Esophagus mucosa (tissue), 1 donor: ENCODE results near the gene ZNF839. TPM values are rescaled to one million over a fixed set of nuclear protein-coding genes. Genes with fewer than 3 reads are reported as not detected.
A peak's percentile ranks its signal among the peaks of the same experiment; 100 is the strongest.
"Not testable (repeated sequence)": the region's sequence is repeated elsewhere in the genome, so short reads cannot be mapped to it uniquely, and the experiment has no call there.

Source experiments
- ATAC-seq: fragments of 200-7000 bp; cut with Tn5 transposase; one replicate; pipeline ENCODE4 v1.9.1; 2020
- total RNA-seq: library from RNA; stranded (reverse); gene quantifications from one replicate; pipeline ENCODE4 v1.2.4, GENCODE V29; 2023
- donor health status: DM: yes; HTN: yes; CAD: no.

The ZNF839 gene
- 6.1 TPM for total RNA-seq

DNA sequence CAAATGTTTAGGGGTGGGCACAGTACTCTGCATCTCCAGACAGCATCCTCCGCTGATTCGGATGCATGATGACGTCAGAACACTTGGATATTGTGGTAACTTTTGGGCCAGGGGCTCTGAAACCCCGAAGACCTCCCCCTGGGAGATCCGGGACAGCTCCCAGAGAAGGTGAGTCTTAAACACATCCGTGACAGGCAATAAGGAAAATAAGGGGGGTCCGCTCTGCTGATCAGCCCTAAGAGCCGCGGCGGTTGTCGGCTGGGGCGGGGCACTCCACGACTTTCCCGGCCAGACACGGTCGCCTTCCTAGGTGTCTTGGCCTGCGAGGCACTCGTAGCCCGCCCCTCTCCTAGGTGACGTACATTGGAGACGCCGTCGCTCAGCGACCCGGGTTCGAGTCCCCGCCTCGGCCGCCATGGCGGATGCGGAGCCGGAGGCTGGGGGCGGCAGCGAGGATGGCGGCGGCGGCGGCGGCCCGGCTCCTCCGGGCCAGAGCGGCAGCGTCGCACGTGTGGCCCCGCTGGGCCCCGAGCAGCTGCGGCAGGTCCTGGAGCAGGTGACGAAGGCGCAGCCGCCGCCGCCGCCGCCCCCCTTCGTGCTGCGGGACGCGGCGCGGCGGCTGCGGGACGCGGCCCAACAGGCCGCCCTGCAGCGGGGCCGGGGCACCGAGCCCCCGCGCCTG lies at the start of gene ZNF839:
Gene ZNF839 (plus strand): TSS at position 396 of the 682 bp plus-strand sequence. CDS start 20 bp downstream, at position 416.
- ATAC-seq: peak; percentile 74

DNA sequence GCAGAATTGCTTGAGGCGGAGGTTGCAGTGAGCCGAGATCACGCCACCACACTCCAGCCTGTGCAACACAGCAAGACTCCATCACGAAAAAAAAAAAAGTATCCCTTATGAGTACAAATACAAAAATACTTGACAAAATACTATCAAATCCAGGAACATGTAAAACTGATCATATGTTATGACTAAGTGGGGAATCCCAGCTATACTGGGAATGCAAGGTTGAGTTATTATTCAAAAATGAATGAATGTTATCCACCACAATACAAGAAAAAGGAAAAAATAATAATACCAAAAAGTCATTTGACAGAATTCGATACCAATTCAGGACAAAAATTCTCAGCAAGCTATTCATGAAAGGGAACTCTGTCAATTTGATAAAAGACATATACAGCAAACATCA lies 47.2 kb upstream of the ZNF839 start:
- ATAC-seq: no peak

DNA sequence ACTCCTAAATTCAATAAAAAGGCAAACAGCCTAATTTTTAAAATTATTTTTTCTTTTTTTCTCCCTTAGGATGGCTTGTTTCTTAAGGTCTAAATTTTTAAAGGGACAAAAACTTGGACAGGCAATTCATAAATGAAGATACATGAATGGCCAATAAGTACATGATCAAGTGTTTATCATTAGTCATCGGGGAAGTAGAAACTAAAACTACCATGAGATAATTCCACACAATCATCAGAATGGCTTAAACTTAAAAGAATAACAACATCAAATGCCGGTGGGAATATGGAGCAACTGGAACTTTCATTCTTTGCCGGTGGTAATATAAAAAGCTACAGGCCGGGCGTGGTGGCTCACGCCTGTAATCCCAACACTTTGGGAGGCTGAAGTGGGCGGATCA lies 43.7 kb upstream of the ZNF839 start:
- ATAC-seq: no peak

DNA sequence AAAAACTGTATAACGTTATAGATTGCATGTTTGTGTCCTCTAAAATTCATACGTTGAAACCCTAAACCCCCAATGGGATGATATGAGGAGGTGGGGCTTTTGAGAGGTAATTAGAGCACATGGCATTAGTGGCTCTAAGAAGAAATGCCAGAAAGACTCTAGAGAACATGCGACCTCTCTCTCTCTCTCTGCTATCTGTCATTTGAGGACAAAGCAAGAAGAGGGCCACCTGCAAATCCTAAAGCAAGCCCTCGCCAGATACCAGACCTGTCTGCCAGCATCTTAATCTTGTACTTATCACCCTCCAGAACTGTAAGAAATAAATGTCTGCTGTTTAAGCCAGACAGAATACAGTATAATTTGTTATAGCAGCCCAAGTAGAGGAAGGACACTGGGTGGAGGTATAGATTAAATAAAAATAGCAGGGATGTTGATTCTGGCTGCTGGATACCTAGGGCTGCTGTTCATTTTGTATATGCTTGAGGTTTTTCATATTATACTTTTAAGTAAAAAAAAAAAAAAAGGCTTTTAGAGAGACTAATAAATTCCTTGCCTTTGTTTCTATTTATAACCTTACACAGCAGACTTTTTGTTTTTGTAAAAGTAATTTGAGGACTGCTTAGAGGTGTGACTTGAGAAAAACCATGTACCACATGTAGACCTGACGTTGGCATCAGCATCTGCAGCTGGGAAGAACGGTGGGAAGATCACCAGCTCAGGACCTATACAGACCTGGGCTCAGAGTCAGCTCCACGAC lies 41.5 kb upstream of the ZNF839 start:
- no peak for ATAC-seq

DNA sequence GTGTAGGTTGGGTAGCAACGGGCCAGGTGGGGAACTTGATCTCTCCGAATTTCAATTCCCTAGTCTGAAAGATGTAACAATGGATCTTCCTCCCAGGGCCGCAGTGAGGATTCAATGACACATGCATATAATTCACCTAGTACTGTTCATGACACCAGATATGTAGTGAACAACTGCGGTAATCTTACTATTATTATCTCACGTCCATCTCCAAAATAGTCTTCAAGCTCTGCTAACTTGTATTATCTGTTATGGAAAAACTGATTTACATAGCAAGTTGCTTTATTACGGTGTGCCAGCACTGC lies 41.0 kb upstream of the ZNF839 start:
- ATAC-seq: no peak

DNA sequence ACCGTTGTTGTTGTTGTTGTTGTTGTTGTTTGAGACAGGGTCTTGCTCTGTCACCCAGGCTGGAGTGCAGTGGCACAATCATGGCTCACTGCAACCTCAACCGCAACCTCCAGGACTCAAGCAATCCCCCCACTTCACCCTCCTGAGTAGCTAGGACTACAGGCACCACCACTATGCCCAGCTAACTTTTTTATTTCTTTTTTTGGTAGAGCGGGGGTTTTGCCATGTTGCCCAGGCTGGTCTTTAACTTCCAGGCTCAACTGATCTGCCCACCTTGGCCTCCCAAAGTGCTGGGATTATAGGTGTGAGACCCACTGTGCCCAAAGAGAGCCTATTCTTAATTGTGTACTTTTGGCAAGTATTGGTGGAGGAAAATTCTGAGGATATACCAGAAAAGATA lies 40.3 kb upstream of the ZNF839 start:
- peak; percentile 3 for ATAC-seq

DNA sequence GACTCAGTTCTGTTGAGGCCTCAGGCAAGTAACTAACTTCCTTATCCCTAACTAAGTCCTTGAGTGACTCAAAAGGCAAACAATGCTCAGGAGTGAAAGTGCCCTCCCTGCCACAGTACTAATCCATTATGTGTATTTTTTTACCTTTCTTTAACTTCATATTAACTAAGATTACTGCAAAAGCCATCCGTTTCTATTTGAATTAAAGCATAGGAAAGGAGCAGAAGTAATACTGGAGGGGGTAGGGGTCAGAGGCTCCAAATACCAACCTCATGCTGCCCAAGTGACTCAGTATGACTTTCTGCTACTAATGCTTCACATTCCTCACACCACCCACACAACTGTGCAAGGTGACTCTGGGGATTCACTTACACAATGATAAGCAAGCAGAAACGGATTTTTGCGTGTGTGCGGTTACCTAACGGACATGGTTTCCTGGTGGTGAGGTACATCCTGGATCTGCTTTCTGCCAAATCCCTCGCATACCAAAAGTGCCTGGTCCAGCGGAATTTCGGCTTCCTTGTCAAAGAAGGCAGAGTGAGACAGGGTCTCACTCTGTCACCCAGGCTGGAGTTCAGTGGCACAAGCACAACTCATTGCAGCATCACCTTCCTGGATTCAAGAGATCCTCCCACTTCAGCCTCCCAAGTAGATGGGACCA lies 39.7 kb upstream of the ZNF839 start:
- peak; percentile 90 for ATAC-seq

DNA sequence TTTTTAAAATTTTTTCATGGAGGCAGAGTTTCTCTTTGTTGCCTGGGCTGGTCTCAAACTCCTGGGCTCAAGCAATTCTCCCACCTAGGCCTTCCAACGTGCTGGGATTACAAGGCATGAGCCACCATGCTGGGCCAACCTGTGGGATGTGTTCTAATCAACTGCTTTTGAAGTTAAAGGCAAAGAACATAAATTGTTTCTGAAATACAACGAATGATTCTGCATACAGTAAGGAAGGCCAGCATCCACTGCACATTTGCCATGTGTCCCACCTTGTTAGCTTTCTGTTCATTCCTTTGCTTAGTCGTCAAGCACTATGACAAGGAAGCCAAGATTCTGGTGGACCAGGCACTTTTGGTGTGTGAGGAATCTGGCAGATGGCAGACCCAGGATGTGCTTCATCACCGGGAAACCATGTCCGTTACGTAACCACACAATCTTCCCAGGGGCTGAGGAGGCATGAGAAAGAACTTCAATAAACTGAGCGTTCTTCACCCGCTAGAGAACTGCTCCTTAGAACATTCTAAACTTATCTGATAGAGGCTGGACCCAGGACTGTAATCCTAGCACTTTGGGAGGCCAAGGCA lies 39.1 kb upstream of the ZNF839 start:
- ATAC-seq: no peak

DNA sequence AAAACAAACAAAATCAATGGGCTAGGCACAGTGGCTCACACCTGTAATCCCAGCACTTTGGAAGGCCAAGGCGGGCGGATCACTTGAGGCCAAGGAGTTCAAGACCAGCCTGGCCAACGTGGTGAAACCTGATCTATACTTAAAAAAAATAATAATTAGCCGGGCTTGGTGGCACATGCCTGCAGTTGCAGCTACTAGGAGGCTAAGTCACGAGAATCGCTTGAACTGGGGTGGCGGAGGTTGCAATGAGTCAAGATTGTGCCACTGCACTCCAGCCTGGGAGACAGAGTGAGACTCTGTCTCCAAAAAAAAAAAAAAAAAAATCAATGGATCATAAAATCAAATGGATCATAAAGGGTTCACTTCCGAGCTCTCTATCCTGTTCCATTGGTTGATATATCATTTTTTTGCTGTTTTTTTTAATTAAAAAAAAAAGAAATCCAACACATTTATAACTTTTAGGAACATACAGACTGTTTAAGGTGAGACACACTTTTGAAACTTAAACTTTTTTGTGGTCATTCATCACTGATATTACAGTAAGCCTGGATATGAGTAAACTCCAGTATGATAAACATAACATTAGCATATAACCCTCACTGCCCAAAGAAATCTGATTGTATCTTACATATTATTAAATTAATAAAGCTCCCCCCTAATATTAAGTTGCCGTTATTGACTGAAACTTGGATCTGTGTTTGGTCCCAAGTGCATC lies 36.6 kb upstream of the ZNF839 start:
- no peak for ATAC-seq

DNA sequence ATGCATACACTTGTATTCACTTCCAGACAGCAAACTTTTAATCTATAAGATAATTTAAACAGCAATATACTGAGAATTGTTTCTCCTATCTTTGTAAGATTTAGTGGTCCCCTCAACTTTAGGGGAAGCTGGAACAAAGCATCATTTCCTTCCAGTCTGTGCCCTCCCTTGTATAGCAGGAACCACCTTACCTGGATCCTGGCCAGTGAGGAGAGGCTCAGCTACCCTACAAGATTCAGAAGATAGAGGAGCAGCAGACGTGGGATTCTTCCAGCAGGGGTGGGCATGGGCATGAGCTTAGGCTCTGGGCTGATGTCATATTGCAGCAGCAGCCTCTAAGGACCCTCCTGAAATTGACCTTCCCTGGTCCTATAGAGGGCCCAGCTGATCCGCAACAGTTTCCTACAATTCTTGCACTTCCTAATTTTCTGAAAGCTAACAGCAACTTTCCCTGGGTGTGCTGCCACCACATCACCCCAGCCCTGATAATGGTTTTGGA lies 35.9 kb upstream of the ZNF839 start:
- ATAC-seq: no peak

DNA sequence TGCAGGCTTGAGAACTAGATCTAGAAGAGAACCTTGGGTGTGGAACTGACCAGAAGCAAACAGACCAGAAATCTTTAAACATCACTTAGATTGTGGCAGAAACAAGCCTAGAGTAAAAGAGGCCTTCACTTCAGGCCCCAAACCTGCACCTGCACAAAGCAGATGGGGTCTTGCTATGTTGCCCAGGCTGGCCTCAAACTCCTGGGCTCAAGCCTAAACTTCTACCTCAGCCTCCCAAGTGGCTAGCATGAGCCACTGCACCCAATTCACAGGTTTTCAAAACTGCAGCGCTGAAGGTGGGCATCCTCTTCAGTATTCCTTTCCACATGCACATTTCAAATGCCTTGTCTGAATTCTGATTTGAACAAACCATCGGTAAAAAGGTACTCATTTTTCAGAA lies 34.4 kb upstream of the ZNF839 start:
- ATAC-seq: no peak

DNA sequence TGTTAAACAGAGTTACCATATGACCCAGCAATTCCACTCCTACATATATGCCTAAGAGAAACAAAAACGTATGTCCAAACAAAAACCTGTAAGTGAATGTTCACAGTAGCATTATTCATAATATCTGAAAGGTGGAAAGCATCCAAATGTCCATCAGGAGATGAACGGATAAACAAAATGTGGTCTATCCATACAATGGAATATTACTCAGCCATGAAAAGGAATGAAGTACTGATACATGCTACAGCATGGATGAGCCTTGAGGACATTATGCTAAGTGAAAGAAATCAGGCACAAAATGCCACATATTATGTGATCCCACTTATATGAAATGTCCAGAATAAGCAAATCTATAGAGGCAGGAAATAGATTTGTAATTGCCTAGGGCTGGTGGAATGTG lies 31.4 kb upstream of the ZNF839 start:
- no peak for ATAC-seq

DNA sequence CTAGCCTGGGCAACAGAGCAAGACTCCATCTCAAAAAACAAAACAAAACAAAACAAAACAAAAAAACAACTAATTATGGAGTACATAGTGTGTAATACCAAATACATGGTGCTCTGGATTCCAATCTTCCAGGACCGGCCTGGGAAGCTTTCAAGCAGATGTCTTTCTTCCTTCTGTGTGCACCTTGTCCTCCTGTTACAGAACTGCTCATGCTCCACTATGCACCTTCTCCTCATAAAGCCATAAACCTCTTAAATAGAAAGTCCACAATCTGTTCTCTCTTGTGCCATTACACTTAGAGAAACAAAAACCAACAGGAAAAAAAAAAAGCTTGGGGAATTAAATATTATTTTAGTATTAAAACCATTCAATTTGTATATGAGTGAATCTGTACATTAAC lies 27.1 kb upstream of the ZNF839 start:
- no peak for ATAC-seq

DNA sequence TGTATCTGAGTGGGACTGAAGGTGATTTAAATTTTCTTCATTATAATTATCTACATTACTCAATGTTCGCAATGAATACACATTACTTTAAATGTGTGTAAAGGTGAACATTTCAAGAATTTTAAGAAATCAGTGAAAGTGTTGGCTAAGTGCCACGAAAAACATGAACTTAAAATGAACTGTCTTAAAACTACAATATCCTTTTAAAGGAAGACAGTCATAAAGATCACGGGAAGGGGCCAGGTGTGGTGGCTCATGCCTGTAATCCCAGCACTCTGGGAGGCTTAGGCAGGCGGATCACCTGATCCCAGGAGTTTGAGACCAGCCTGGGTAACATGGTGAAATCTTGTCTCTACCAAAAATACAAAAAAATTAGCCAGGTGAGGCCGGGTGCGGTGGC lies 25.8 kb upstream of the ZNF839 start:
- no peak for ATAC-seq

DNA sequence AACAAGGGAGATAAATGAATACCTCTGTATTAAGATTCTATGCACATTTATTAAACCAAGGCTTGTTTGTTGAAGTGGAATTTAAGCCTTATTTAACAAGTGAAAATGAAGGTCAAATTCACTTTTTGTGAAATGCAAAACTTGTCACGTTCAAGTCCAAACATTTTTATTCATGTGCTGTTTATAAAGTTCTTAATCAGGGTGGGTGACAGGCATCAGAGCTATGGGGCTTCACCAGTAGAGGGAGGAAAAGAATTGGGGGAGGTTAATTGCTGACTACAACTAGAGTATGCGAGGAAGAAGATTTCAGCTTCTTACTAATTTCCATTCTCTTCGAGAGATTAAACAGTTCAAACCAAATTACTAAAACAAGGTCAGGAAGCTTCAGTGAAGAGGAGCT lies 24.3 kb upstream of the ZNF839 start:
- no peak for ATAC-seq

DNA sequence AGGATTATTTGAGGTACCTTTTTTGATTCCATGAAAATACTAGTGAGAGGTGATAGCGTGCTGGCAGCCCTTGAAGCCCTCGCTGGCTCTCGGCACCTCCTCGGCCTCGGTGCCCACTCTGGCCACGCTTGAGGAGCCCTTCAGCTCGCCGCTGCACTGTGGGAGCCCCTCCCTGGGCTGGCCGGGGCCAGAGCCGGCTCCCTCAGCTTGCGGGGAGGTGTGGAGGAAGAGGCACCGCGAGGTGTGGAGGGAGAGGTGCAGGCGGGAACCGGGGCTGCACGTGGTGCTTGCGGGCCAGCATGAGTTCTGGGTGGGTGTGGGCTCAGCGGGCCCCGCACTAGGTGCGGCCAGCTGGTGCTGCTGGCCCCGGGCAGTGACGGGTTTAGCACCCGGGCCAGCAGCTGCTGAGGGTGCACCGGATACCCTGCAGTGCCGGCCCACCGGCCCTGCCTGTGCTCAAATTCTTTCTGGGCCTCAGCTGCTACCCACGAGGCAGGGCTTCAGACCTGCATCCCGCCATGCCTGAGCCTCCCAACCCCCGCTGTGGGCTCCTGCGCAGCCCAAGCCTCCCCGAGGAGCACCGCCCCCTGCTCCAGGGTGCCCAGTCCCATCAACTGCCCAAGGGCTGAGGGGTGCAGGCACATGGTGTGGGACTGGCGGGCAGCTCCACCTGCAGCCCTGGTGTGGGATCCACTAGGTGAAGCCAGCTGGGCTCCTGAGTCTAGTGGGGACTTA lies 21.9 kb upstream of the ZNF839 start:
- no peak for ATAC-seq

DNA sequence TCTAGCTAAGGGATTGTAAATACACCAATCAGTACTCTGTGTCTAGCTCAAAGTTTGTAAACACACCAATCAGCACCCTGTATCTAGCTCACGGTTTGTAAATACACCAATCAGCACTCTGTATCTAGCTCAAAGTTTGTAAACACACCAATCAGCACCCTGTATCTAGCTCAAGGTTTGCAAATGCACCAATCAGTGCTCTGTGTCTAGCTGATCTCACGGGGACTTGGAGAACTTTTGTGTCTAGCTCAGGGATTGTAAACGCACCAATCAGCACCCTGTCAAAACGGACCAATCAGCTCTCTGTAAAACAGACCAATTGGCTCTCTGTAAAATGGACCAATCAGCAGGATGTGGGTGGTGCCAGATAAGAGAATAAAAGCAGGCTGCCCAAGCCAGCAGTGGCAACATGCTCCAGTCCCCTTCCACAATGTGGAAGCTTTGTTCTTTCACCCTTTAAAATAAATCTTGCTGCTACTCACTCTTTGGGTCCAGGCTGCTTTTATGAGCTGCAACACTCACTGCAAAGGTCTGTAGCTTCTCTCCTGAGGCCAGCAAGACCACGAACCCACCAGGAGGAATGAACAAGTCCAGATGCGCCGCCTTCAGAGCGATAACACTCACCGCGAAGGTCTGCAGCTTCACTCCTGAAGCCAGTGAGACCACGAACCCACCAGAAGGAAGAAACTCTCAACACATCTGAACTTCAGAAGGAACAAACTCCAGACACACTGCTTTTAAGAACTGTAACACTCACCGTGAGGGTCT lies 21.1 kb upstream of the ZNF839 start:
- ATAC-seq: not testable (repeated sequence)

DNA sequence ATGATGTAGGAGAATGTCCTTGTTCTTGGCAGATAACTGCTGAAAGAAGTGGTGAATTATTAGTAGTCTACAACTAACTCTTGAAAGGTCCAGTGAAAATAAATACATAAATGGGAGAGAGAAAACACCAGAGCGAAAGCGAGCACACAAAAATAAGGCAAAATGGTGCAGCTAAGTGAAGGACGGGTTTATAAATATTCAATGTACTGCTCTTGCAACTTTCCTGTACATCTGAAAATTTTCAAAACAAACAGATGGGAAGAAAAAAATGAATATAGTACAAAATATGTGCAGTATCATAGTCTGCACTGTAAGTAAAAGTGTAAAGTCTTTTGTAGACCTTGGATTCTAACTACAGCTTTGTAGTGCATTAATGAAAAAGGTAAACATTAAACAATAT lies 15.9 kb upstream of the ZNF839 start:
- no peak for ATAC-seq

DNA sequence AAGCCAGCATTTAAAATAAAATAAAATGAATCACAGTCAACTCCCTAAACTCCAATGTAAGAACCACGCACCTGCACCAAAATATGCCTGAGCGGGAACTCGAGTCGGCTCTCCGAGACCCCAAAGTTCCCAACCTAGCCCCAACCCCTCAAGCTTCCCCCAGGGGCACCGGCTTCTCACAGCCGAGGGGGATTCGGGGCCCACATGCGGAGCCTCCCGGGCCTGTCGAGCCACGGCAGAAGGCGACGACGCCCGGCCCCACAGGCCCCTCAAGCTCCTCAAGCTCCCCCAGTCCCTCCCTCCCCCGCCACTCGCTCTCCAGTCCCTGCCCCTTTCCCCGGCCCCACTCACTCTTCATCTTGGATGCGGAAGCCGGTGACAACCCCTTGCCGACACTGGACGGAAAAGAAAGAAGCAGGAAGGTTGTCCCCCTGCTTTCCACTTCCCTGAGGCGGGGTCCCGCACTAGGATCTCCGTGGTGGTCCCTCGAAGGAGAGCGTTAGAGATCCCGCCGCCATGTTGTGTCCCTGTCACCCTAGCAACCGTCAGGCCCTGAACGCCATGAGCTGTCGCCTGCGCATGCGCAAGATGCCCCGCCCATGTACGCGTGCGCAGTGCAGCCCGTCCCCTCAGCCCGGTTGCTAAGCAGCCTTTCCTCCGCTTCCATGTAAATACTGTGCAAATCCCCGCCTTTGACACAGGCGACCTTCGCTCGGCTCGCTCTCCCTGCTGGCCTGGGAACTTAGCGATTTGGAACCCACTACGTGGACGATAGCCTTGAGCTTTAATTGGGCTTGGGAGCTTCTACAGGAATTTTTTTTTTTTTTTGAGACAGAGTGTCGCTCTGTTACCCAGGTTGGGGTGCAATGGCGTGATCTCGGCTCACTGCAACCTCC lies 14.7 kb upstream of the ZNF839 start, which contains the start of gene MOK:
Gene MOK (minus strand): TSS at position 554 of the 896 bp plus-strand sequence. CDS start 196 bp downstream, at position 358.
- peak; percentile 97 for ATAC-seq
